Measurements from ENCODE around the gene HRAS. TPM values are rescaled to one million over a fixed set of nuclear protein-coding genes. Genes with fewer than 3 reads are reported as not detected.

The HRAS gene
- polyA plus RNA-seq, 2 of the 4 experiments (the other 2 are of a cell fraction): 56.3 to 86.9 TPM

GRCh38 chr11:530960-531831 lies 4.2 kb downstream of the HRAS start:
- ChIA-PET CTCF (interaction anchor here (3.2 to 5.8 kb wide), 2 partner anchors 10 to 13 kb away, joined by 13 to 40 read pairs; no protein-coding TSS in a partner anchor), POLR2A (no interaction called here)
- 88% methylated on average over 23 of the region's 28 CpGs for WGBS (ENCODE audit: missing lambda C conversion rate)
- ATAC-seq: no peak
- Histone ChIP-seq H3K4me1 (peaks cover 11% of the 10 kb centered on the region), H3K4me2 (no peak overlapping the region), H3K27ac (no peak overlapping the region), H3K4me3 (no peak overlapping the region), H3K9me3 (no peaks in the 10 kb centered on the region)
- TF ChIP-seq RCOR1 (IDR thresholded peaks at IDR 0.05; ENCODE audit: low read depth, low read length) (no peak), HOXB13 (CRISPR knock-in tag; IDR thresholded peaks at IDR 0.05; ENCODE audit: low read depth) (no peak), BHLHE40 (IDR thresholded peaks at IDR 0.05; ENCODE audit: low read depth, low read length) (no peak), REST (IDR thresholded peaks at IDR 0.05) (no peak), HOXB5 (CRISPR knock-in tag; IDR thresholded peaks at IDR 0.05) (no peak), ZNF302 (CRISPR knock-in tag; IDR thresholded peaks at IDR 0.05) (no peak), MAFK (IDR thresholded peaks at IDR 0.05; ENCODE audit: partially characterized antibody) (no peak), EHMT2 (IDR thresholded peaks at IDR 0.05; ENCODE audit: low read depth) (no peak), HES2 (IDR thresholded peaks at IDR 0.05) (no peak)
- FAIRE-seq: no peak
- no peak for DNase-seq (ENCODE audit: low read depth in 1 of 2, low spot score in 1 of 2)

GRCh38 chr11:529728-530411 lies 5.5 kb downstream of the HRAS start:
- no peak for DNase-seq (ENCODE audit: low read depth in 1 of 2, low spot score in 1 of 2)
- peaks cover 9% of the 10 kb centered on the region for H3K4me1 ChIP-seq
- WGBS (ENCODE audit: missing lambda C conversion rate): 86% methylated on average over 11 of the region's 18 CpGs
- no peak overlapping the region for H3K27ac ChIP-seq
- H3K4me2 ChIP-seq: no peak overlapping the region
- ChIA-PET CTCF (interaction anchor here (1.2 kb wide), 1 partner anchor 11 kb away, joined by 5 read pairs; no protein-coding TSS in a partner anchor), POLR2A (no interaction called here)
- no peak for FAIRE-seq
- ATAC-seq: no peak
- H3K4me3 ChIP-seq: no peak overlapping the region
- TF ChIP-seq CBX2 (IDR thresholded peaks at IDR 0.05; ENCODE audit: borderline replicate concordance, low read depth) (no peak), ATOH8 (CRISPR knock-in tag; IDR thresholded peaks at IDR 0.05; ENCODE audit: low read depth) (no peak), KDM5A (IDR thresholded peaks at IDR 0.05) (no peak), HOXB13 (CRISPR knock-in tag; IDR thresholded peaks at IDR 0.05; ENCODE audit: low read depth) (no peak), RCOR1 (IDR thresholded peaks at IDR 0.05; ENCODE audit: low read depth, low read length) (no peak), MYC (IDR thresholded peaks at IDR 0.05; ENCODE audit: borderline replicate concordance, low read length) (no peak), POLR2A (IDR thresholded peaks at IDR 0.05; ENCODE audit: low read length) (no peak)
- H3K9me3 ChIP-seq: no peaks in the 10 kb centered on the region

All from A549 (cell line).